Neural progenitor cell (in vitro differentiated cells): ENCODE data around the gene OTUD5. TPM values are rescaled to one million over a fixed set of nuclear protein-coding genes. Genes with fewer than 3 reads are reported as not detected.

ENCODE experiments used
- DNase-seq: peaks from one replicate; pipeline ENCODE4 v3.0.0-alpha.2; 2016; ENCODE audit warnings: low spot score
- H2AFZ ChIP-seq: fragments of 200-600 bp; sonication (generic); replicated peaks from 2 replicates; pipeline ENCODE4 v1.6.1; 2016; ENCODE audit warnings: antibody characterized with exemption
- H3F3A ChIP-seq: fragments of 200-600 bp; sonication (generic); 2 replicates; pipeline ENCODE4 v1.6.1; 2016; ENCODE audit warnings: antibody characterized with exemption, low read depth
- H3K27ac ChIP-seq: fragments of 200-600 bp; sonication (generic); 2 replicates; pipeline ENCODE4 v1.5.1; 2016; ENCODE audit warnings: mild to moderate bottlenecking
- H3K27me3 ChIP-seq: fragments of 200-600 bp; sonication (generic); 2 replicates; pipeline ENCODE4 v1.6.1; 2016; ENCODE audit warnings: mild to moderate bottlenecking, moderate library complexity
- H3K36me3 ChIP-seq: fragments of 200-600 bp; sonication (generic); 2 replicates; pipeline ENCODE4 v1.5.1; 2016
- H3K4me1 ChIP-seq: fragments of 200-600 bp; sonication (generic); 2 replicates; pipeline ENCODE4 v1.6.1; 2016; ENCODE audit warnings: mixed run types
- H3K4me2 ChIP-seq: fragments of 200-600 bp; sonication (generic); 2 replicates; pipeline ENCODE4 v1.6.1; 2016
- H3K4me3 ChIP-seq: fragments of 200-600 bp; sonication (generic); 2 replicates; pipeline ENCODE4 v1.5.1; 2016
- H3K79me2 ChIP-seq: fragments of 200-600 bp; sonication (generic); 2 replicates; pipeline ENCODE4 v1.6.1; 2016; ENCODE audit warnings: low read depth
- H3K9ac ChIP-seq: fragments of 200-600 bp; sonication (generic); 2 replicates; pipeline ENCODE4 v1.6.1; 2016
- H3K9me3 ChIP-seq: fragments of 200-600 bp; sonication (generic); 2 replicates; pipeline ENCODE4 v1.5.1; 2016; ENCODE audit warnings: low read depth
- H4K20me1 ChIP-seq: fragments of 200-600 bp; sonication (generic); 2 replicates; pipeline ENCODE4 v1.6.1; 2016; ENCODE audit warnings: low read depth
- H3K27ac Mint-ChIP-seq: 3 replicates; pipeline ENCODE4 v1.8.0; 2021; ENCODE audit warnings: mixed read lengths
- H3K27me3 Mint-ChIP-seq: 2 replicates; pipeline ENCODE4 v1.8.0; 2022; ENCODE audit warnings: low read depth, mild to moderate bottlenecking, inconsistent platforms, moderate library complexity, mixed read lengths; ENCODE audit not compliant: insufficient read depth
- H3K36me3 Mint-ChIP-seq: 3 replicates; pipeline ENCODE4 v1.8.0; 2021; ENCODE audit warnings: mixed read lengths
- H3K4me1 Mint-ChIP-seq: 3 replicates; pipeline ENCODE4 v1.8.0; 2021; ENCODE audit warnings: mixed read lengths
- H3K4me3 Mint-ChIP-seq: 3 replicates; pipeline ENCODE4 v1.8.0; 2021; ENCODE audit warnings: mild to moderate bottlenecking, moderate library complexity, mixed read lengths
- H3K9me3 Mint-ChIP-seq: 3 replicates; pipeline ENCODE4 v1.8.0; 2020; ENCODE audit warnings: mixed read lengths
- EZH2 ChIP-seq: fragments of 200-600 bp; sonication (generic); IDR thresholded peaks from 2 replicates; pipeline ENCODE4 v1.6.1; 2017; ENCODE audit warnings: antibody characterized with exemption, mild to moderate bottlenecking, moderate library complexity
- EZH2phosphoT487 ChIP-seq: fragments of 200-600 bp; sonication (generic); IDR thresholded peaks from 2 replicates; pipeline ENCODE4 v1.6.1; 2017; ENCODE audit warnings: antibody characterized with exemption
- total RNA-seq: library from RNA; depleted of rRNA; stranded (reverse); fragments of >200 nt; gene quantifications from 2 replicates; pipeline ENCODE4 v1.2.3, GENCODE V29; 2015; ENCODE audit warnings: low replicate concordance
- TF ChIP-seq, protein P1 (sequence below): fragments of 200-600 bp; sonication (generic); IDR thresholded peaks from 2 replicates; pipeline ENCODE4 v1.5.1; 2017; ENCODE audit warnings: antibody characterized with exemption, mild to moderate bottlenecking

Gene OTUD5
- total RNA-seq, 1 donor from 2014 or later, result 38.6 TPM

DNA sequence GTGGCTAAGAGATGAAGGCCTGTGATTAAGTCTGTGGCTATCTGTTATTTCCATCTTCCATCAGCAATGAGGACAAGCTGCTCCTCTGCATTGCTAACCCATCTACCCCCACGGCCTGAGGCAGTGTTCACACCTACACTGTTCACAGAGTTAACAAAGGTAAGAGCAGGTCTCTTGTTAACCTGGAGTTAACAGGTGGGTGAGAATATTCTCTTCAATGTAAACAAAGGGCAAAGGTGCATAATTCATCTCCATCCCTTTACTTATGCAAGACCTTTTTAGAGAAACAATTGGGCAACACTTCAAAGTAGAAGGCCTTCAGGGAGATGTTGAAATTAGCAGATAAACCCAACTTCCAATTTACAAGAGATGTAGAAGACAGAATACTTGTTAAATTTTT is 48.8 kb downstream of the OTUD5 start:
- no peaks in the 10 kb centered on the region for H3K27me3 ChIP-seq
- H2AFZ ChIP-seq, result no peak overlapping the region
- H3K4me1 ChIP-seq, result no peaks in the 10 kb centered on the region
- Mint-ChIP-seq H3K27me3 (peaks cover 4% of the 10 kb centered on the region), H3K27ac (no peak overlapping the region), H3K36me3 (peaks cover 5% of the 10 kb centered on the region), H3K9me3 (peaks cover 21% of the 10 kb centered on the region), H3K4me3 (no peak overlapping the region), H3K4me1 (peaks cover 8% of the 10 kb centered on the region)
- no peak overlapping the region for H3K27ac ChIP-seq
- TF ChIP-seq EZH2phosphoT487 (no peak), EZH2 (no peak)
- TF ChIP-seq, protein P1, sequence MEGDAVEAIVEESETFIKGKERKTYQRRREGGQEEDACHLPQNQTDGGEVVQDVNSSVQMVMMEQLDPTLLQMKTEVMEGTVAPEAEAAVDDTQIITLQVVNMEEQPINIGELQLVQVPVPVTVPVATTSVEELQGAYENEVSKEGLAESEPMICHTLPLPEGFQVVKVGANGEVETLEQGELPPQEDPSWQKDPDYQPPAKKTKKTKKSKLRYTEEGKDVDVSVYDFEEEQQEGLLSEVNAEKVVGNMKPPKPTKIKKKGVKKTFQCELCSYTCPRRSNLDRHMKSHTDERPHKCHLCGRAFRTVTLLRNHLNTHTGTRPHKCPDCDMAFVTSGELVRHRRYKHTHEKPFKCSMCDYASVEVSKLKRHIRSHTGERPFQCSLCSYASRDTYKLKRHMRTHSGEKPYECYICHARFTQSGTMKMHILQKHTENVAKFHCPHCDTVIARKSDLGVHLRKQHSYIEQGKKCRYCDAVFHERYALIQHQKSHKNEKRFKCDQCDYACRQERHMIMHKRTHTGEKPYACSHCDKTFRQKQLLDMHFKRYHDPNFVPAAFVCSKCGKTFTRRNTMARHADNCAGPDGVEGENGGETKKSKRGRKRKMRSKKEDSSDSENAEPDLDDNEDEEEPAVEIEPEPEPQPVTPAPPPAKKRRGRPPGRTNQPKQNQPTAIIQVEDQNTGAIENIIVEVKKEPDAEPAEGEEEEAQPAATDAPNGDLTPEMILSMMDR, result no peak
- peaks cover 14% of the 10 kb centered on the region for H3K79me2 ChIP-seq
- no peaks in the 10 kb centered on the region for H3K36me3 ChIP-seq
- H3K4me3 ChIP-seq, result no peak overlapping the region
- no peaks in the 10 kb centered on the region for H4K20me1 ChIP-seq
- no peak for DNase-seq
- H3K4me2 ChIP-seq, result no peak overlapping the region
- no peaks in the 10 kb centered on the region for H3K9me3 ChIP-seq
- no peak overlapping the region for H3K9ac ChIP-seq
- H3F3A ChIP-seq, result peaks cover 14% of the 10 kb centered on the region

DNA sequence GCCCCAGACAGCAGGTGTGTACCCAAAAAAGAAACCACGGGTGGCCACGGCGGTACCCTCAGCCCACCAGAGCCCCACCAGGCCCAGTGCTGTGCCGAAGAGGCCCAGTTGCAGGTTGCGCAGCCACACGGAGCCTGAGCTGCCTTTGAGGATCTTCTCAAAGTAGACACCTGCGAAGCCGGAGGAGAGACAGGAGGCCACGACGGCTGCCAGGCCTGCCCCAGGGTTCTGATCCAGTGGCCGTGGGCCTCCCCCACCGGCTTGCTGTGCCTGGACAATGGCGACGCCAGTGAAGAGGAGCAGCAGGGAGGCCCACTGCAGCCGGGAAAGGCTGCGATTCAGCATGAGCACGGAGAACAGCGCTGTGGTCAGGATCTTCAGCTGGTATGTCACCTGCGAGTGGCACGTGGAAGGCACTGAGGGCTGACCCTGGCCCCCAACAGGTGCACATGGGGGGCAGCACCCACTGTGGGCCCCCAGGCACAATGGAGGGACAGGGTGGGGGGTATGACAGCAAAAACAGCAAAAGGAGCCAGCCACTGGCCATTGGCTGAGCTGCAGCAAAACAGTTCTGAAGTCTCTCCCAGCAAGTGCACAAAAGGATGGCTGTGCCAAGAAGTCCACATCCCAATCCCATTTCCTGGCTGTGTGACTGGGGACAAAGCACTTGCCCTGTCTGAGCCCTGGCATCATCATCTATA is 52.2 kb downstream of the OTUD5 start:
- Histone ChIP-seq H3K9me3 (no peaks in the 10 kb centered on the region), H2AFZ (no peak overlapping the region), H3K4me2 (no peak overlapping the region), H3K79me2 (peaks cover 2% of the 10 kb centered on the region), H3F3A (no peaks in the 10 kb centered on the region), H3K27me3 (no peaks in the 10 kb centered on the region), H3K4me1 (no peaks in the 10 kb centered on the region), H3K4me3 (no peak overlapping the region), H4K20me1 (no peaks in the 10 kb centered on the region), H3K27ac (no peak overlapping the region), H3K36me3 (no peaks in the 10 kb centered on the region), H3K9ac (no peak overlapping the region)
- Mint-ChIP-seq H3K27ac (no peak overlapping the region), H3K36me3 (peaks cover 7% of the 10 kb centered on the region), H3K27me3 (no peaks in the 10 kb centered on the region), H3K4me1 (no peaks in the 10 kb centered on the region), H3K9me3 (peaks cover 17% of the 10 kb centered on the region), H3K4me3 (no peak overlapping the region)
- no peak for TF ChIP-seq EZH2
- no peak for TF ChIP-seq EZH2phosphoT487
- TF ChIP-seq, protein P1, result no peak
- DNase-seq, result no peak

DNA sequence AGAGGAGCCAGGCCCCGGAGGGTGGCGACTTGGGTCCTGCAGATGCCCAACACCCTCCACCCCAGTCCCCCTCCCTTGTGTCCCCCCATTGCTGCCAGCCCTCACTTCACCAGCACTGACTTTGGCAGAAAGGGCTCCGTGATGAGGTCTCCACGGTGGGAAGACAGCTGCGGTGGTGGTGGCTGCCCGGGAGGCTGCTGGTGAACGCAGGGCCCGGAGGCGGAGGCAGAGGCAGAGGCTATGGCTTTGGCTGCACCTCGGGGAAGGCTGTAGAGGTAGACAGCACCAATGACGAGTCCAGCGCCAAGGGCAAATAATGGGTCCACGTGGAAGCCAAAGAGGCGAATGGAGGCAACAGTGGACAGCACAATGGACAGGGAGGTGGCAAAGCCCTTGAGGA is 52.8 kb downstream of the OTUD5 start:
- no peaks in the 10 kb centered on the region for H3F3A ChIP-seq
- H3K27me3 ChIP-seq, result no peaks in the 10 kb centered on the region
- H2AFZ ChIP-seq, result no peak overlapping the region
- TF ChIP-seq, protein P1, result no peak
- TF ChIP-seq EZH2 (no peak), EZH2phosphoT487 (no peak)
- no peak overlapping the region for H3K4me3 ChIP-seq
- no peaks in the 10 kb centered on the region for H3K9me3 ChIP-seq
- Mint-ChIP-seq H3K9me3 (peaks cover 17% of the 10 kb centered on the region), H3K36me3 (peaks cover 7% of the 10 kb centered on the region), H3K4me1 (no peaks in the 10 kb centered on the region), H3K27me3 (no peaks in the 10 kb centered on the region), H3K27ac (no peak overlapping the region), H3K4me3 (no peak overlapping the region)
- H3K79me2 ChIP-seq, result peaks cover 3% of the 10 kb centered on the region
- H3K27ac ChIP-seq, result no peak overlapping the region
- no peak for DNase-seq
- H4K20me1 ChIP-seq, result no peaks in the 10 kb centered on the region
- H3K9ac ChIP-seq, result no peak overlapping the region
- H3K36me3 ChIP-seq, result no peaks in the 10 kb centered on the region
- no peaks in the 10 kb centered on the region for H3K4me1 ChIP-seq
- H3K4me2 ChIP-seq, result no peak overlapping the region
